OCI-LY7 (cell line): ENCODE results near the gene UBE3C. TPM values are rescaled to one million over a fixed set of nuclear protein-coding genes. Genes with fewer than 3 reads are reported as not detected.

ENCODE experiments used
- BruUV-seq: library from RNA; stranded (reverse); fragments of 400-500 nt; replicated peaks from 2 replicates; lab custom pipeline; 2021; lab: Mats Ljungman, UMichigan
- CTCF ChIA-PET: fragments of 300-600 bp; sonication (Branson Sonifier 250); formaldehyde crosslinking; loops from one replicate; lab custom pipeline; 2022; ENCODE audit warnings: antibody characterized with exemption; ENCODE audit not compliant: unreplicated experiment; lab: Charles Lee
- POLR2A ChIA-PET: fragments of 300-600 bp; sonication (Branson Sonifier 250); formaldehyde crosslinking; loops from one replicate; lab custom pipeline; 2022; ENCODE audit warnings: antibody characterized with exemption; lab: Charles Lee
- DNase-seq: peaks from one replicate; pipeline ENCODE4 v3.0.0-alpha.2; 2015; ENCODE audit warnings: low spot score
- H2AFZ ChIP-seq: fragments of 200-600 bp; sonication (generic), shearing (Covaris generic); 2 replicates; pipeline ENCODE4 v1.6.1; 2014; ENCODE audit warnings: mild to moderate bottlenecking, antibody characterized with exemption, low read length, moderate library complexity
- H3K27ac ChIP-seq: fragments of 200-600 bp; sonication (generic); 2 replicates; pipeline ENCODE4 v1.5.1; 2014; ENCODE audit warnings: mixed run types, low read depth, mild to moderate bottlenecking, moderate library complexity, low read length, inconsistent platforms; ENCODE audit not compliant: poor library complexity, severe bottlenecking
- H3K36me3 ChIP-seq: fragments of 200-600 bp; sonication (generic); 2 replicates; pipeline ENCODE4 v1.6.1; 2014; ENCODE audit warnings: mild to moderate bottlenecking, antibody characterized with exemption, low read length, moderate library complexity, mixed read lengths; ENCODE audit not compliant: insufficient read depth
- H3K4me1 ChIP-seq: fragments of 200-600 bp; sonication (generic); 2 replicates; pipeline ENCODE4 v1.5.1; 2014; ENCODE audit warnings: mild to moderate bottlenecking, low read length; ENCODE audit not compliant: insufficient read depth, poor library complexity, severe bottlenecking
- H3K4me2 ChIP-seq: fragments of 200-600 bp; sonication (generic); 2 replicates; pipeline ENCODE4 v1.6.1; 2014; ENCODE audit warnings: mild to moderate bottlenecking, low read length
- H3K4me3 ChIP-seq: fragments of 200-600 bp; sonication (generic); 2 replicates; pipeline ENCODE4 v1.5.1; 2014; ENCODE audit warnings: mild to moderate bottlenecking, low read depth, low read length; ENCODE audit not compliant: poor library complexity, severe bottlenecking
- H3K79me2 ChIP-seq: fragments of 200-600 bp; sonication (generic); 2 replicates; pipeline ENCODE4 v1.6.1; 2016; ENCODE audit warnings: low read depth, mild to moderate bottlenecking, low read length, moderate library complexity, mixed read lengths; ENCODE audit not compliant: insufficient read depth
- H3K9me2 ChIP-seq: fragments of 200-600 bp; sonication (generic); 2 replicates; pipeline ENCODE4 v1.6.1; 2016; ENCODE audit warnings: mild to moderate bottlenecking, low read length, mixed read lengths; ENCODE audit not compliant: insufficient read depth
- H3K9me3 ChIP-seq: fragments of 200-600 bp; sonication (generic); 2 replicates; pipeline ENCODE4 v1.6.1; 2014; ENCODE audit warnings: mild to moderate bottlenecking, mixed run types, low read length, mixed read lengths
- H4K20me1 ChIP-seq: fragments of 200-600 bp; sonication (generic); 2 replicates; pipeline ENCODE4 v1.6.1; 2014; ENCODE audit warnings: mild to moderate bottlenecking, antibody characterized with exemption, low read length, moderate library complexity, mixed read lengths; ENCODE audit not compliant: insufficient read depth
- CTCF ChIP-seq: fragments of 200-600 bp; sonication (generic); conservative IDR thresholded peaks from 2 replicates; pipeline ENCODE4 v1.5.1; 2014; ENCODE audit warnings: mild to moderate bottlenecking, antibody characterized with exemption, low read length, moderate library complexity, mixed read lengths
- EZH2phosphoT487 ChIP-seq: fragments of 200-600 bp; sonication (generic); IDR thresholded peaks from 2 replicates; pipeline ENCODE4 v1.6.1; 2018; ENCODE audit warnings: low read depth, borderline replicate concordance, mild to moderate bottlenecking, mixed run types, antibody characterized with exemption, low read length, moderate library complexity, mixed read lengths
- intact Hi-C: fragments of 100-400 bp; cut with micrococcal nuclease; formaldehyde crosslinking; loops from one replicate; pipeline ENCODE4 v1.10.0; 2022; ENCODE audit not compliant: unreplicated experiment
- small RNA-seq: library from RNA; depleted of rRNA; stranded (forward); fragments of <200 nt; gene quantifications from one replicate; pipeline ENCODE3, GENCODE V24; 2014
- total RNA-seq, 2 experiments: library from RNA; depleted of rRNA in 1 of 2; stranded (reverse); fragments of >200 nt in 1 of 2; shearing (Covaris generic) in 1 of 2; gene quantifications; 2 replicates each; pipeline ENCODE4 v1.2.3, GENCODE V29; 2014 to 2022

Gene UBE3C
- total RNA-seq, 2 experiments from 2014 or later = 60.4 to 66.1 TPM

- Histone ChIP-seq H3K36me3 (no peaks in the 10 kb centered on the region), H3K9me2 (no peaks in the 10 kb centered on the region), H3K4me2 (no peak overlapping the region), H3K27ac (no peak overlapping the region), H2AFZ (no peak overlapping the region), H3K79me2 (no peaks in the 10 kb centered on the region), H3K4me3 (no peak overlapping the region), H3K9me3 (no peaks in the 10 kb centered on the region), H4K20me1 (no peaks in the 10 kb centered on the region), H3K4me1 (no peaks in the 10 kb centered on the region)
- ChIA-PET CTCF (no interaction called here), POLR2A (interaction anchor here (0.8 to 2.5 kb wide), 3 partner anchors 10 to 16 kb away, joined by 3 to 8 read pairs (median 3); no protein-coding TSS in a partner anchor)
- DNase-seq = no peak
- intact Hi-C loops = no loop called here
- BruUV-seq = no TSS peak
- TF ChIP-seq CTCF (no peak), EZH2phosphoT487 (no peak)
Measured at GRCh38 chr7:157318015-157318706, 179.4 kb downstream of the UBE3C start.

Small RNA genes within 50 kb of the gene (small RNA-seq; reads per million reads assigned to genes)
- not detected for gene AC004975.1

Other genes with a start within 250 kb of the UBE3C start
- 91.1 and 136 TPM in 2 replicates for gene LMBR1, start 245.7 kb upstream of the UBE3C start, total RNA-seq (2014; rRNA removed; shearing (Covaris generic))
- gene LMBR1, start 245.7 kb upstream of the UBE3C start, total RNA-seq (2022) = 114 and 116 TPM in 2 replicates
- 40.2 and 43.8 TPM in 2 replicates for gene NOM1, start 189.2 kb upstream of the UBE3C start, total RNA-seq (2014; rRNA removed; shearing (Covaris generic))
- gene NOM1, start 189.2 kb upstream of the UBE3C start, total RNA-seq (2022) = 59.9 and 65.9 TPM in 2 replicates
- 4.4 and 5.6 TPM in 2 replicates for gene MNX1, start 128.3 kb upstream of the UBE3C start, total RNA-seq (2014; rRNA removed; shearing (Covaris generic))
- gene MNX1, start 128.3 kb upstream of the UBE3C start, total RNA-seq (2022) = 4.7 and 5.7 TPM in 2 replicates
- gene DNAJB6, start 198.1 kb downstream of the UBE3C start, total RNA-seq (2014; rRNA removed; shearing (Covaris generic)) = 56.4 and 69.3 TPM in 2 replicates
- gene DNAJB6, start 198.1 kb downstream of the UBE3C start, total RNA-seq (2022) = 65.9 and 66.4 TPM in 2 replicates